K562 (cell line): Measurements from ENCODE around the gene PPCDC. TPM values are rescaled to one million over a fixed set of nuclear protein-coding genes. Genes with fewer than 3 reads are reported as not detected.

Source experiments
- ATF1 ChIP-seq, 2 experiments: fragments of 450-650 bp in 1 of 2; IDR thresholded peaks; 2 replicates each; pipeline ENCODE4 v1.6.1; 2016; ENCODE audit warnings: missing compliant biosample characterization in 1 of 2, missing genetic modification characterization in 1 of 2
- BHLHE40 ChIP-seq: IDR thresholded peaks from 2 replicates; pipeline ENCODE4 v1.6.1; 2011; ENCODE audit warnings: low read length, improper control_type of control experiment
- CC2D1A ChIP-seq: fragments of 450-650 bp; IDR thresholded peaks from 2 replicates; pipeline ENCODE4 v1.6.1; 2017; ENCODE audit warnings: mild to moderate bottlenecking
- KDM1A ChIP-seq, 2 experiments: fragments of 450-650 bp; IDR thresholded peaks; 2 replicates each; pipeline ENCODE4 v1.6.1; 2016; ENCODE audit warnings: mild to moderate bottlenecking in 2 of 2
- MAFG ChIP-seq: fragments of 450-650 bp; conservative IDR thresholded peaks from 2 replicates; pipeline ENCODE4 v1.6.1; 2016; ENCODE audit warnings: missing genetic modification characterization, missing compliant biosample characterization
- MYBL2 ChIP-seq, 2 experiments: fragments of 450-650 bp in 1 of 2; sonication (generic) in 1 of 2; formaldehyde crosslinking in 1 of 2; IDR thresholded peaks; 2 replicates each; pipeline versions ENCODE4 v1.6.1 to v1.8.1; 2017 to 2022; ENCODE audit warnings: borderline replicate concordance in 1 of 2, inconsistent platforms in 1 of 2, low read depth in 1 of 2, mild to moderate bottlenecking in 1 of 2, missing genetic modification reagents in 1 of 2, moderate library complexity in 1 of 2
- RBM17 ChIP-seq: fragments of 200-400 bp; formaldehyde crosslinking; IDR thresholded peaks from 2 replicates; pipeline ENCODE4 v1.6.1; 2017; ENCODE audit warnings: low read depth, mild to moderate bottlenecking, low read length, borderline replicate concordance
- SIN3B ChIP-seq: fragments of 450-650 bp; IDR thresholded peaks from 2 replicates; pipeline ENCODE4 v1.6.1; 2017; ENCODE audit warnings: low read depth, mild to moderate bottlenecking, moderate library complexity
- ZNF41 ChIP-seq: fragments of 250-450 bp; sonication (Bioruptor Pico); conservative IDR thresholded peaks from 2 replicates; pipeline ENCODE4 v1.4.0; 2020; ENCODE audit warnings: mild to moderate bottlenecking
- polyA plus RNA-seq, 8 experiments: library from polyadenylated mRNA; depleted of rRNA in 4 of 8; stranded (reverse) in 5 of 8; unstranded in 3 of 8; fragments of >200 nt; fragmentation: Nextera tagmentation in 2 of 8; fragmentation: Illumina TruSeq in 1 of 8; extraction: Ambion mirVana in 2 of 8; extraction: Trizol in 1 of 8; gene quantifications; 2 replicates each; pipeline versions ENCODE4 v1.2.1 to v1.2.3, GENCODE V29; 2011 to 2014; ENCODE audit warnings: inconsistent platforms in 1 of 8, missing spikeins in 1 of 8
- total RNA-seq, 7 experiments: library from RNA; depleted of rRNA in 6 of 7; stranded (reverse); fragments of >200 nt in 6 of 7; fragmentation: Illumina TruSeq in 2 of 7; extraction: Trizol in 2 of 7; gene quantifications; 2 replicates each; pipeline versions ENCODE4 v1.2.1 to v1.2.3, GENCODE V29; 2011 to 2021; ENCODE audit warnings: low replicate concordance in 1 of 7
- TF ChIP-seq, protein P1 (sequence below): fragments of 250-450 bp; sonication (Bioruptor Pico); IDR thresholded peaks from 2 replicates; pipeline ENCODE4 v1.6.1; 2021; ENCODE audit warnings: mild to moderate bottlenecking
- TF ChIP-seq, protein P2 (sequence below): fragments of 450-650 bp; IDR thresholded peaks from 2 replicates; pipeline ENCODE4 v1.6.1; 2016; ENCODE audit warnings: antibody characterized with exemption
- TF ChIP-seq, protein P3 (sequence below), 2 experiments: fragments of 450-650 bp in 1 of 2; sonication (generic) in 1 of 2; formaldehyde crosslinking in 1 of 2; IDR thresholded peaks; 2 replicates each; pipeline versions ENCODE4 v1.7.1 to v1.9.0; 2016 to 2022; ENCODE audit warnings: inconsistent platforms in 1 of 2, mild to moderate bottlenecking in 1 of 2, missing genetic modification reagents in 1 of 2
- TF ChIP-seq, protein P4 (sequence below): IDR thresholded peaks from 3 replicates; pipeline ENCODE4 v1.6.1; 2011; ENCODE audit warnings: borderline replicate concordance, mild to moderate bottlenecking; ENCODE audit not compliant: insufficient read length, insufficient read depth

Gene PPCDC
- total and polyA plus RNA-seq, 9 of the 15 experiments (the other 6 are each of a cell fraction or from before 2014, with no cell fraction given) = 10.9 to 53.6 (median 16.7) TPM

DNA sequence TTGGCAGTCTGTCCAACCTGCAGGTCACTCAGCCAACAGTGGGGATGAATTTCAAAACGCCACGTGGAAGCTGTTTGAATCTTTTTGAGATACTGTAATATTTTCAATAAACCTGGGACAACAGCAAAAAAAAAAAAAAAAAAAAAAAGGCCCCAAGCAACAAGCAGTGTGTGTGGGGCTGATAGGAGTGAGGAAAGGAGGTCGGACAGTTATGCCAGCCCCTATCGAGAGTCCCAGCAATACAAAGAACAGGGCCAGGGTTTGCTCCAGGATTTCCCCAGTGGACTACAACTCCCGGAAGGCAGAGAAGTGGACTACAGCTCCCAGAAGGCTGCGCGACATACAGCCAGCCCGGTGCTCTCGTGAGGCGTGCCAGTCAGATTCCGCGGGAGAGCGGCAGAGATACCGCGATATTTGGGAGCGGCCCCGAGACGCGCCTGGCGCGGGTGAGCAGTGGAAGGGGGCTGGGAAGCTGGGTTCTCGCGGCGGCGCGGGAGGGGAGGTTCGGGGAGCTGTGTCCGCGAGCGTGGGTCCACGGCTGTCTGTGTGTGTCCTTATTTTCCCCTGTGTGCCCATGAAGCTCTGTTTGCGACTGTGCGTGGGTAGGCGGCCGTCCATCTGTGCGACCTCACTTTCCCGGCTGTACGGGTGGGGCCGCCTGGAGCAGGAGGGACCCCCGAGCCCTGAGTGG is at the start of gene PPCDC (continued):
- TF ChIP-seq ATF1 (CRISPR knock-in tag; IDR thresholded peaks at IDR 0.05) = no peak
- peak; percentile 58; the same call in 1 of the 2 replicates for TF ChIP-seq ATF1 (tag; IDR thresholded peaks at IDR 0.05)
- TF ChIP-seq, protein P1, sequence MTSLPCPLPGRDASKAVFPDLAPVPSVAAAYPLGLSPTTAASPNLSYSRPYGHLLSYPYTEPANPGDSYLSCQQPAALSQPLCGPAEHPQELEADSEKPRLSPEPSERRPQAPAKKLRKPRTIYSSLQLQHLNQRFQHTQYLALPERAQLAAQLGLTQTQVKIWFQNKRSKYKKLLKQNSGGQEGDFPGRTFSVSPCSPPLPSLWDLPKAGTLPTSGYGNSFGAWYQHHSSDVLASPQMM (CRISPR knock-in tag) = no peak
- TF ChIP-seq MYBL2 (IDR thresholded peaks at IDR 0.05; ENCODE audit: low read depth) = no peak
- no peak for TF ChIP-seq MYBL2 (CRISPR knock-in tag; IDR thresholded peaks at IDR 0.05; ENCODE audit: borderline replicate concordance)
- 0 out of 2 replicates have a peak, but pooled peaks have one; percentile 48 for TF ChIP-seq CC2D1A
- TF ChIP-seq SIN3B = no peak
- no peak for TF ChIP-seq KDM1A (IDR thresholded peaks at IDR 0.05)
- TF ChIP-seq, protein P2, sequence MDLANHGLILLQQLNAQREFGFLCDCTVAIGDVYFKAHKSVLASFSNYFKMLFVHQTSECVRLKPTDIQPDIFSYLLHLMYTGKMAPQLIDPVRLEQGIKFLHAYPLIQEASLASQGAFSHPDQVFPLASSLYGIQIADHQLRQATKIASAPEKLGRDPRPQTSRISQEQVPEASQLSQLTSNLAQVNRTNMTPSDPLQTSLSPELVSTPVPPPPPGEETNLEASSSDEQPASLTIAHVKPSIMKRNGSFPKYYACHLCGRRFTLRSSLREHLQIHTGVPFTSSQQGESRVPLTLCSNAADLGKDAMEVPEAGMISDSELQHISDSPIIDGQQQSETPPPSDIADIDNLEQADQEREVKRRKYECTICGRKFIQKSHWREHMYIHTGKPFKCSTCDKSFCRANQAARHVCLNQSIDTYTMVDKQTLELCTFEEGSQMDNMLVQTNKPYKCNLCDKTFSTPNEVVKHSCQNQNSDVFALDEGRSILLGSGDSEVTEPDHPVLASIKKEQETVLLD = peak; percentile 56; the same call in 1 of the 2 replicates
- TF ChIP-seq, protein P3, sequence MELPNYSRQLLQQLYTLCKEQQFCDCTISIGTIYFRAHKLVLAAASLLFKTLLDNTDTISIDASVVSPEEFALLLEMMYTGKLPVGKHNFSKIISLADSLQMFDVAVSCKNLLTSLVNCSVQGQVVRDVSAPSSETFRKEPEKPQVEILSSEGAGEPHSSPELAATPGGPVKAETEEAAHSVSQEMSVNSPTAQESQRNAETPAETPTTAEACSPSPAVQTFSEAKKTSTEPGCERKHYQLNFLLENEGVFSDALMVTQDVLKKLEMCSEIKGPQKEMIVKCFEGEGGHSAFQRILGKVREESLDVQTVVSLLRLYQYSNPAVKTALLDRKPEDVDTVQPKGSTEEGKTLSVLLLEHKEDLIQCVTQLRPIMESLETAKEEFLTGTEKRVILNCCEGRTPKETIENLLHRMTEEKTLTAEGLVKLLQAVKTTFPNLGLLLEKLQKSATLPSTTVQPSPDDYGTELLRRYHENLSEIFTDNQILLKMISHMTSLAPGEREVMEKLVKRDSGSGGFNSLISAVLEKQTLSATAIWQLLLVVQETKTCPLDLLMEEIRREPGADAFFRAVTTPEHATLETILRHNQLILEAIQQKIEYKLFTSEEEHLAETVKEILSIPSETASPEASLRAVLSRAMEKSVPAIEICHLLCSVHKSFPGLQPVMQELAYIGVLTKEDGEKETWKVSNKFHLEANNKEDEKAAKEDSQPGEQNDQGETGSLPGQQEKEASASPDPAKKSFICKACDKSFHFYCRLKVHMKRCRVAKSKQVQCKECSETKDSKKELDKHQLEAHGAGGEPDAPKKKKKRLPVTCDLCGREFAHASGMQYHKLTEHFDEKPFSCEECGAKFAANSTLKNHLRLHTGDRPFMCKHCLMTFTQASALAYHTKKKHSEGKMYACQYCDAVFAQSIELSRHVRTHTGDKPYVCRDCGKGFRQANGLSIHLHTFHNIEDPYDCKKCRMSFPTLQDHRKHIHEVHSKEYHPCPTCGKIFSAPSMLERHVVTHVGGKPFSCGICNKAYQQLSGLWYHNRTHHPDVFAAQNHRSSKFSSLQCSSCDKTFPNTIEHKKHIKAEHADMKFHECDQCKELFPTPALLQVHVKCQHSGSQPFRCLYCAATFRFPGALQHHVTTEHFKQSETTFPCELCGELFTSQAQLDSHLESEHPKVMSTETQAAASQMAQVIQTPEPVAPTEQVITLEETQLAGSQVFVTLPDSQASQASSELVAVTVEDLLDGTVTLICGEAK (IDR thresholded peaks at IDR 0.05) = peak; percentile 81
- TF ChIP-seq, protein P3 (CRISPR knock-in tag; IDR thresholded peaks at IDR 0.05) = no peak
- TF ChIP-seq, protein P4, sequence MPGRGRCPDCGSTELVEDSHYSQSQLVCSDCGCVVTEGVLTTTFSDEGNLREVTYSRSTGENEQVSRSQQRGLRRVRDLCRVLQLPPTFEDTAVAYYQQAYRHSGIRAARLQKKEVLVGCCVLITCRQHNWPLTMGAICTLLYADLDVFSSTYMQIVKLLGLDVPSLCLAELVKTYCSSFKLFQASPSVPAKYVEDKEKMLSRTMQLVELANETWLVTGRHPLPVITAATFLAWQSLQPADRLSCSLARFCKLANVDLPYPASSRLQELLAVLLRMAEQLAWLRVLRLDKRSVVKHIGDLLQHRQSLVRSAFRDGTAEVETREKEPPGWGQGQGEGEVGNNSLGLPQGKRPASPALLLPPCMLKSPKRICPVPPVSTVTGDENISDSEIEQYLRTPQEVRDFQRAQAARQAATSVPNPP = no peak
- peak; percentile 97 for TF ChIP-seq BHLHE40
- TF ChIP-seq ZNF41 (CRISPR knock-in tag) = no peak
- no peak for TF ChIP-seq MAFG (tag)
- no peak for TF ChIP-seq RBM17
